Astrocyte (in vitro differentiated cells and primary cell): ENCODE results near the gene RNF2. TPM values are rescaled to one million over a fixed set of nuclear protein-coding genes. Genes with fewer than 3 reads are reported as not detected.

ENCODE experiments used
- DNase-seq: peaks from one replicate; pipeline ENCODE4 v3.0.0-alpha.2; 2010; ENCODE audit warnings: low read depth
- FAIRE-seq: peaks from 2 replicates; lab custom pipeline; 2011; peaks lifted over from hg19 to GRCh38; lab: Jason Lieb, UNC
- H2AFZ ChIP-seq: 2 replicates; pipeline ENCODE4 v1.6.0; 2012; ENCODE audit warnings: low read depth, low read length, inconsistent platforms
- H3K27ac ChIP-seq: 2 replicates; pipeline ENCODE4 v1.5.1; 2011; ENCODE audit warnings: low read depth, low read length, inconsistent platforms
- H3K27me3 ChIP-seq: 2 replicates; pipeline ENCODE4 v1.6.0; 2011; ENCODE audit warnings: low read length, inconsistent platforms; ENCODE audit not compliant: insufficient read depth
- H3K36me3 ChIP-seq: 2 replicates; pipeline ENCODE4 v1.5.1; 2011; ENCODE audit warnings: low read length, inconsistent platforms; ENCODE audit not compliant: insufficient read depth
- H3K4me1 ChIP-seq: 2 replicates; pipeline ENCODE4 v1.5.1; 2011; ENCODE audit warnings: low read length, inconsistent platforms; ENCODE audit not compliant: insufficient read depth
- H3K4me2 ChIP-seq: 2 replicates; pipeline ENCODE4 v1.6.0; 2012; ENCODE audit warnings: low read length, inconsistent platforms
- H3K4me3 ChIP-seq: 2 replicates; pipeline ENCODE4 v1.5.1; 2011; ENCODE audit warnings: low read depth, mild to moderate bottlenecking, low read length, inconsistent platforms; ENCODE audit not compliant: insufficient read depth
- H3K79me2 ChIP-seq: 2 replicates; pipeline ENCODE4 v1.6.0; 2012; ENCODE audit warnings: mild to moderate bottlenecking, low read length, inconsistent platforms; ENCODE audit not compliant: insufficient read depth
- H3K9ac ChIP-seq: 2 replicates; pipeline ENCODE4 v1.6.0; 2012; ENCODE audit warnings: mild to moderate bottlenecking, low read length, inconsistent platforms
- H3K9me3 ChIP-seq: 2 replicates; pipeline ENCODE4 v1.5.1; 2012; ENCODE audit warnings: low read depth, mild to moderate bottlenecking, low read length, inconsistent platforms; ENCODE audit not compliant: insufficient read depth
- H4K20me1 ChIP-seq: 2 replicates; pipeline ENCODE4 v1.6.0; 2012; ENCODE audit warnings: low read length, inconsistent platforms; ENCODE audit not compliant: insufficient read depth
- H3K27ac Mint-ChIP-seq: one replicate; pipeline ENCODE4 v1.8.0; 2021; ENCODE audit warnings: mild to moderate bottlenecking, mixed read lengths; ENCODE audit not compliant: unreplicated experiment
- H3K27me3 Mint-ChIP-seq: one replicate; pipeline ENCODE4 v1.8.0; 2021; ENCODE audit warnings: low read depth, mixed read lengths; ENCODE audit not compliant: unreplicated experiment
- H3K36me3 Mint-ChIP-seq: one replicate; pipeline ENCODE4 v1.8.0; 2021; ENCODE audit warnings: low read depth, mixed read lengths; ENCODE audit not compliant: unreplicated experiment
- H3K4me1 Mint-ChIP-seq: one replicate; pipeline ENCODE4 v1.8.0; 2021; ENCODE audit warnings: low read depth, mixed read lengths; ENCODE audit not compliant: unreplicated experiment
- H3K4me3 Mint-ChIP-seq: one replicate; pipeline ENCODE4 v1.8.0; 2021; ENCODE audit warnings: mild to moderate bottlenecking, moderate library complexity, mixed read lengths; ENCODE audit not compliant: unreplicated experiment
- H3K9me3 Mint-ChIP-seq: one replicate; pipeline ENCODE4 v1.8.0; 2021; ENCODE audit warnings: mild to moderate bottlenecking, mixed read lengths; ENCODE audit not compliant: unreplicated experiment
- EZH2 ChIP-seq: IDR thresholded peaks from 2 replicates; pipeline ENCODE4 v1.6.1; 2012; ENCODE audit warnings: mild to moderate bottlenecking, low read length, inconsistent platforms; ENCODE audit not compliant: insufficient read depth
- total RNA-seq: library from RNA; stranded (reverse); gene quantifications from 2 replicates; pipeline ENCODE4 v1.2.1, GENCODE V29; 2021
- TF ChIP-seq, protein P1 (sequence below): IDR thresholded peaks from 2 replicates; pipeline ENCODE4 v1.5.1; 2011; ENCODE audit warnings: low read depth, mild to moderate bottlenecking, inconsistent platforms, low read length, moderate library complexity; ENCODE audit not compliant: insufficient read depth

The RNF2 gene
- total RNA-seq, 1 donor from 2014 or later: 34.2 TPM

DNA sequence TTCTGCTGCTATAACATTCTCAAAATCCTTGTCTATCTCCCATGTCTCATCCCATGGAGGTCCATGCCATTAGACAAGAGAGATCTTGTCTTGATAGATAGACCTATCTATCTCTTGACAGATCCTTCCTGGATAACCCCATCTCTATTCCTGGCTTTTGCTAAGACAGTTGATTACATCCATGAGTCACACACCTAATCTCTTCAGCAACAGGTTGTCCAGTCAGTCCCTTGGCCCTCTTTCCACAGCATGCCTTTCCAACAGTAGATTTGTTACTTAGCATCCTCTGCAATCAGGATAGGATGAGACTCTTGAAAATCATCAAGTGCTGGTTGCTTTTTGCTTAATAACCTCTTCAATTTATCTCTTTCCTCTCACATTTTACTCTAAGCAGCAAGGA, 64.8 kb downstream of the RNF2 start:
- TF ChIP-seq, protein P1, sequence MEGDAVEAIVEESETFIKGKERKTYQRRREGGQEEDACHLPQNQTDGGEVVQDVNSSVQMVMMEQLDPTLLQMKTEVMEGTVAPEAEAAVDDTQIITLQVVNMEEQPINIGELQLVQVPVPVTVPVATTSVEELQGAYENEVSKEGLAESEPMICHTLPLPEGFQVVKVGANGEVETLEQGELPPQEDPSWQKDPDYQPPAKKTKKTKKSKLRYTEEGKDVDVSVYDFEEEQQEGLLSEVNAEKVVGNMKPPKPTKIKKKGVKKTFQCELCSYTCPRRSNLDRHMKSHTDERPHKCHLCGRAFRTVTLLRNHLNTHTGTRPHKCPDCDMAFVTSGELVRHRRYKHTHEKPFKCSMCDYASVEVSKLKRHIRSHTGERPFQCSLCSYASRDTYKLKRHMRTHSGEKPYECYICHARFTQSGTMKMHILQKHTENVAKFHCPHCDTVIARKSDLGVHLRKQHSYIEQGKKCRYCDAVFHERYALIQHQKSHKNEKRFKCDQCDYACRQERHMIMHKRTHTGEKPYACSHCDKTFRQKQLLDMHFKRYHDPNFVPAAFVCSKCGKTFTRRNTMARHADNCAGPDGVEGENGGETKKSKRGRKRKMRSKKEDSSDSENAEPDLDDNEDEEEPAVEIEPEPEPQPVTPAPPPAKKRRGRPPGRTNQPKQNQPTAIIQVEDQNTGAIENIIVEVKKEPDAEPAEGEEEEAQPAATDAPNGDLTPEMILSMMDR: no peak
- no peak for TF ChIP-seq EZH2
- DNase-seq (no peak), FAIRE-seq (no peak)
- no peak overlapping the region for H3K4me3 Mint-ChIP-seq
- peaks cover 11% of the 10 kb centered on the region for H3K9me3 Mint-ChIP-seq
- H3K4me3 ChIP-seq: no peak overlapping the region
- no peaks in the 10 kb centered on the region for H3K4me1 Mint-ChIP-seq
- no peak overlapping the region for H3K27ac ChIP-seq
- H3K36me3 ChIP-seq: no peaks in the 10 kb centered on the region
- H3K36me3 Mint-ChIP-seq: peaks cover 12% of the 10 kb centered on the region
- no peak overlapping the region for H3K27ac Mint-ChIP-seq
- no peaks in the 10 kb centered on the region for H3K9me3 ChIP-seq
- H2AFZ ChIP-seq: no peak overlapping the region
- H3K4me2 ChIP-seq: no peak overlapping the region
- H3K27me3 Mint-ChIP-seq: no peaks in the 10 kb centered on the region
- H3K9ac ChIP-seq: no peak overlapping the region
- H3K27me3 ChIP-seq: no peaks in the 10 kb centered on the region
- no peaks in the 10 kb centered on the region for H3K79me2 ChIP-seq
- H3K4me1 ChIP-seq: no peaks in the 10 kb centered on the region
- no peaks in the 10 kb centered on the region for H4K20me1 ChIP-seq

DNA sequence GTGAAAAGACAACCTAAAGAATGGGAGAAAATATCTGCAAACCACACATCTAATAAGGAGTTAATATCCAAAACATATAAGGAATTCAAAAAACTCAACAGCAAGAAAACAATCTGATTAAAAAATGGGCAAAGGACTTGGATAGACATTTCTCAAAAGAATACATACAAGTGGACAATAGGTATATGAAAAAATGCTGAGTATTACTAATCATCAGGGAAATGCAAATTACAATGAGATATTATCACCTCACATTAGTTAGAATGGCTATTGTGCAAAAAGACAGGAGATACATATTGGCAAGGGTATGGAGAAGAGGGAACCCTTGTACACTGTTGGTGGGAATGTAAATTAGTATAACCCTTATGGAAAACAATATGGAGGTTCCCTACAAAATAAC, 66.5 kb downstream of the RNF2 start:
- peaks cover 11% of the 10 kb centered on the region for H3K9me3 Mint-ChIP-seq
- no peak overlapping the region for H3K27ac Mint-ChIP-seq
- no peaks in the 10 kb centered on the region for H3K4me1 ChIP-seq
- no peak for TF ChIP-seq EZH2
- TF ChIP-seq, protein P1: no peak
- H2AFZ ChIP-seq: no peak overlapping the region
- H3K4me3 Mint-ChIP-seq: no peak overlapping the region
- H4K20me1 ChIP-seq: no peaks in the 10 kb centered on the region
- DNase-seq (no peak), FAIRE-seq (no peak)
- H3K9ac ChIP-seq: no peak overlapping the region
- no peaks in the 10 kb centered on the region for H3K4me1 Mint-ChIP-seq
- H3K4me3 ChIP-seq: no peak overlapping the region
- H3K9me3 ChIP-seq: no peaks in the 10 kb centered on the region
- peaks cover 8% of the 10 kb centered on the region for H3K36me3 Mint-ChIP-seq
- H3K79me2 ChIP-seq: no peaks in the 10 kb centered on the region
- no peaks in the 10 kb centered on the region for H3K36me3 ChIP-seq
- H3K27me3 Mint-ChIP-seq: no peaks in the 10 kb centered on the region
- no peak overlapping the region for H3K27ac ChIP-seq
- no peaks in the 10 kb centered on the region for H3K27me3 ChIP-seq
- no peak overlapping the region for H3K4me2 ChIP-seq

DNA sequence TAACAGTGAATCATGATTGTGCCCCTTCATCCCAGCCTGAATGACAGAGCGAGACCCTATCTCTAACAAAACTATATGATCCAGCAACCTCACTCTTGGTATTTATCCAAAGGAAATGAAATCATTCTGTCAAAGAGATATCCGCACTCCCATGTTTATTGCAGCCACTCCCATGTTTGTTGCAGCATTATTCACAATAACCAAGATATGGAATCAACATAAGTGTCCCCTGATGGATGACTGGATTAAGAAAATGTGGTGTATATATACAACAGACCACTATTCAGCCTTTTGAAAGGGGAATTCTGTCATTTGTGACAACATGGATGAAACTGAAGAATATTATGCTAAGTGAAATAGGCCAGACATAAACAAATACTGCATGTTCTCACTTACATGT, 67.0 kb downstream of the RNF2 start:
- H3K4me1 ChIP-seq: no peaks in the 10 kb centered on the region
- no peak overlapping the region for H3K4me2 ChIP-seq
- H4K20me1 ChIP-seq: no peaks in the 10 kb centered on the region
- Mint-ChIP-seq H3K27me3 (no peaks in the 10 kb centered on the region), H3K4me3 (no peak overlapping the region), H3K4me1 (no peaks in the 10 kb centered on the region), H3K27ac (no peak overlapping the region), H3K36me3 (peaks cover 8% of the 10 kb centered on the region), H3K9me3 (peaks cover 11% of the 10 kb centered on the region)
- no peak overlapping the region for H3K27ac ChIP-seq
- no peaks in the 10 kb centered on the region for H3K27me3 ChIP-seq
- no peaks in the 10 kb centered on the region for H3K9me3 ChIP-seq
- no peak for FAIRE-seq
- H3K79me2 ChIP-seq: no peaks in the 10 kb centered on the region
- no peaks in the 10 kb centered on the region for H3K36me3 ChIP-seq
- no peak for DNase-seq
- TF ChIP-seq, protein P1: no peak
- no peak for TF ChIP-seq EZH2
- no peak overlapping the region for H3K4me3 ChIP-seq
- H2AFZ ChIP-seq: no peak overlapping the region
- H3K9ac ChIP-seq: no peak overlapping the region
